Measurements from ENCODE around the gene TADA3.
"Not testable (repeated sequence)": the region's sequence is repeated elsewhere in the genome, so short reads cannot be mapped to it uniquely, and the experiment has no call there.

The TADA3 gene

GRCh38 chr3:9771007-9771406 is 21.3 kb downstream of the TADA3 start:
- H3K27ac ChIP-seq (ENCODE audit: low read depth, low read length); H3K36me3 ChIP-seq (ENCODE audit: control insufficient read depth, insufficient read depth, low read length); H3K9ac ChIP-seq (ENCODE audit: low read depth, low read length); H3K4me1 ChIP-seq (ENCODE audit: control insufficient read depth, insufficient read depth, low read length); H3K4me3 ChIP-seq (ENCODE audit: low read depth, low read length); H3K9me3 ChIP-seq (ENCODE audit: control insufficient read depth, insufficient read depth, low read length): not testable (repeated sequence)
- H3K27me3 ChIP-seq (ENCODE audit: control insufficient read depth, insufficient read depth, low read length): peaks cover 21% of the 10 kb centered on the region

GRCh38 chr3:9770276-9770812 is 21.9 kb downstream of the TADA3 start:
- H3K9ac ChIP-seq (ENCODE audit: low read depth, low read length): no peak overlapping the region
- no peak overlapping the region for H3K27ac ChIP-seq (ENCODE audit: low read depth, low read length)
- peak overlapping the region; percentile 58 for H3K4me3 ChIP-seq (ENCODE audit: low read depth, low read length)
- no peaks in the 10 kb centered on the region for H3K9me3 ChIP-seq (ENCODE audit: control insufficient read depth, insufficient read depth, low read length)
- peaks cover 9% of the 10 kb centered on the region for H3K4me1 ChIP-seq (ENCODE audit: control insufficient read depth, insufficient read depth, low read length)
- no peaks in the 10 kb centered on the region for H3K36me3 ChIP-seq (ENCODE audit: control insufficient read depth, insufficient read depth, low read length)
- peaks cover 21% of the 10 kb centered on the region for H3K27me3 ChIP-seq (ENCODE audit: control insufficient read depth, insufficient read depth, low read length)

GRCh38 chr3:9769426-9770275 is 22.6 kb downstream of the TADA3 start, which contains the start of gene CAMK1:
Gene CAMK1, minus strand, starts transcription at chr3:9769947. Its CDS starts 2,198 bp downstream, at chr3:9767749.
- no peaks in the 10 kb centered on the region for H3K9me3 ChIP-seq (ENCODE audit: control insufficient read depth, insufficient read depth, low read length)
- H3K9ac ChIP-seq (ENCODE audit: low read depth, low read length): no peak within 1 kb of the TSS; the same call in 1 of the 2 replicates
- H3K27me3 ChIP-seq (ENCODE audit: control insufficient read depth, insufficient read depth, low read length): peaks cover 21% of the 10 kb centered on the region
- H3K27ac ChIP-seq (ENCODE audit: low read depth, low read length): peak within 1 kb of the TSS; percentile 11
- peak within 1 kb of the TSS; percentile 58 for H3K4me3 ChIP-seq (ENCODE audit: low read depth, low read length)
- H3K36me3 ChIP-seq (ENCODE audit: control insufficient read depth, insufficient read depth, low read length): no peaks in the 10 kb centered on the region
- H3K4me1 ChIP-seq (ENCODE audit: control insufficient read depth, insufficient read depth, low read length): peaks cover 9% of the 10 kb centered on the region

- Histone ChIP-seq H3K27me3 (ENCODE audit: control insufficient read depth, insufficient read depth, low read length) (peaks cover 21% of the 10 kb centered on the region), H3K4me3 (ENCODE audit: low read depth, low read length) (peak overlapping the region; percentile 58; the same call in 1 of the 2 replicates), H3K36me3 (ENCODE audit: control insufficient read depth, insufficient read depth, low read length) (no peaks in the 10 kb centered on the region), H3K4me1 (ENCODE audit: control insufficient read depth, insufficient read depth, low read length) (peaks cover 9% of the 10 kb centered on the region), H3K27ac (ENCODE audit: low read depth, low read length) (no peak overlapping the region), H3K9ac (ENCODE audit: low read depth, low read length) (no peak overlapping the region), H3K9me3 (ENCODE audit: control insufficient read depth, insufficient read depth, low read length) (no peaks in the 10 kb centered on the region)
Observed at GRCh38 chr3:9769012-9769411, 23.3 kb downstream of the TADA3 start.

GRCh38 chr3:9768141-9768775 is 24.0 kb downstream of the TADA3 start:
- H3K4me3 ChIP-seq (ENCODE audit: low read depth, low read length): no peak overlapping the region
- H3K4me1 ChIP-seq (ENCODE audit: control insufficient read depth, insufficient read depth, low read length): peaks cover 9% of the 10 kb centered on the region
- peaks cover 21% of the 10 kb centered on the region for H3K27me3 ChIP-seq (ENCODE audit: control insufficient read depth, insufficient read depth, low read length)
- no peaks in the 10 kb centered on the region for H3K36me3 ChIP-seq (ENCODE audit: control insufficient read depth, insufficient read depth, low read length)
- H3K9ac ChIP-seq (ENCODE audit: low read depth, low read length): no peak overlapping the region
- no peak overlapping the region for H3K27ac ChIP-seq (ENCODE audit: low read depth, low read length)
- H3K9me3 ChIP-seq (ENCODE audit: control insufficient read depth, insufficient read depth, low read length): no peaks in the 10 kb centered on the region

GRCh38 chr3:9767418-9767817 is 24.9 kb downstream of the TADA3 start:
- Histone ChIP-seq H3K9ac (ENCODE audit: low read depth, low read length) (no peak overlapping the region), H3K9me3 (ENCODE audit: control insufficient read depth, insufficient read depth, low read length) (no peaks in the 10 kb centered on the region), H3K4me3 (ENCODE audit: low read depth, low read length) (no peak overlapping the region), H3K27me3 (ENCODE audit: control insufficient read depth, insufficient read depth, low read length) (peaks cover 19% of the 10 kb centered on the region), H3K27ac (ENCODE audit: low read depth, low read length) (no peak overlapping the region), H3K4me1 (ENCODE audit: control insufficient read depth, insufficient read depth, low read length) (peaks cover 9% of the 10 kb centered on the region), H3K36me3 (ENCODE audit: control insufficient read depth, insufficient read depth, low read length) (no peaks in the 10 kb centered on the region)

- peaks cover 9% of the 10 kb centered on the region for H3K4me1 ChIP-seq (ENCODE audit: control insufficient read depth, insufficient read depth, low read length)
- peaks cover 8% of the 10 kb centered on the region for H3K27me3 ChIP-seq (ENCODE audit: control insufficient read depth, insufficient read depth, low read length)
- H3K36me3 ChIP-seq (ENCODE audit: control insufficient read depth, insufficient read depth, low read length): no peaks in the 10 kb centered on the region; the same call in 1 of the 2 replicates
- no peak overlapping the region for H3K4me3 ChIP-seq (ENCODE audit: low read depth, low read length)
- no peaks in the 10 kb centered on the region for H3K9me3 ChIP-seq (ENCODE audit: control insufficient read depth, insufficient read depth, low read length)
- H3K9ac ChIP-seq (ENCODE audit: low read depth, low read length): no peak overlapping the region
- no peak overlapping the region for H3K27ac ChIP-seq (ENCODE audit: low read depth, low read length)
Observed at GRCh38 chr3:9765865-9766264, 26.4 kb downstream of the TADA3 start.

- H3K36me3 ChIP-seq (ENCODE audit: control insufficient read depth, insufficient read depth, low read length): peaks cover 12% of the 10 kb centered on the region
- H3K4me3 ChIP-seq (ENCODE audit: low read depth, low read length): no peak overlapping the region
- no peak overlapping the region for H3K27ac ChIP-seq (ENCODE audit: low read depth, low read length)
- no peaks in the 10 kb centered on the region for H3K9me3 ChIP-seq (ENCODE audit: control insufficient read depth, insufficient read depth, low read length)
- H3K9ac ChIP-seq (ENCODE audit: low read depth, low read length): no peak overlapping the region
- H3K27me3 ChIP-seq (ENCODE audit: control insufficient read depth, insufficient read depth, low read length): 0 out of 2 replicates have a peak, but pooled peaks cover 8% of the 10 kb centered on the region
- H3K4me1 ChIP-seq (ENCODE audit: control insufficient read depth, insufficient read depth, low read length): peaks cover 9% of the 10 kb centered on the region
Observed at GRCh38 chr3:9762871-9763270, 29.4 kb downstream of the TADA3 start.

GRCh38 chr3:9761919-9762318 is 30.4 kb downstream of the TADA3 start:
- H3K9me3 ChIP-seq (ENCODE audit: control insufficient read depth, insufficient read depth, low read length): no peaks in the 10 kb centered on the region

GRCh38 chr3:9760779-9761505 is 31.3 kb downstream of the TADA3 start:
- Histone ChIP-seq H3K4me1 (ENCODE audit: control insufficient read depth, insufficient read depth, low read length) (peaks cover 5% of the 10 kb centered on the region), H3K9me3 (ENCODE audit: control insufficient read depth, insufficient read depth, low read length) (no peaks in the 10 kb centered on the region), H3K36me3 (ENCODE audit: control insufficient read depth, insufficient read depth, low read length) (peaks cover 32% of the 10 kb centered on the region)

More at GRCh38 chr3:9761919-9762318, 30.4 kb downstream of the TADA3 start:
- H3K4me1 ChIP-seq (ENCODE audit: control insufficient read depth, insufficient read depth, low read length): peaks cover 9% of the 10 kb centered on the region
- H3K9ac ChIP-seq (ENCODE audit: low read depth, low read length): no peak overlapping the region
- no peak overlapping the region for H3K4me3 ChIP-seq (ENCODE audit: low read depth, low read length)
- no peak overlapping the region for H3K27ac ChIP-seq (ENCODE audit: low read depth, low read length)
- H3K27me3 ChIP-seq (ENCODE audit: control insufficient read depth, insufficient read depth, low read length): 0 out of 2 replicates have a peak, but pooled peaks cover under 1% of the 10 kb centered on the region
- peaks cover 22% of the 10 kb centered on the region for H3K36me3 ChIP-seq (ENCODE audit: control insufficient read depth, insufficient read depth, low read length)

More at GRCh38 chr3:9760779-9761505, 31.3 kb downstream of the TADA3 start:
- no peaks in the 10 kb centered on the region for H3K27me3 ChIP-seq (ENCODE audit: control insufficient read depth, insufficient read depth, low read length)
- no peak overlapping the region for H3K9ac ChIP-seq (ENCODE audit: low read depth, low read length)
- H3K4me3 ChIP-seq (ENCODE audit: low read depth, low read length): no peak overlapping the region
- H3K27ac ChIP-seq (ENCODE audit: low read depth, low read length): no peak overlapping the region

All from HUES48 (cell line).